TTC549 (cell line): ENCODE results near the gene TNKS2.

Experiments used
- FAIRE-seq: peaks from 2 replicates; lab custom pipeline; 2012; peaks lifted over from hg19 to GRCh38; lab: Jason Lieb, UNC

TNKS2 gene

DNA sequence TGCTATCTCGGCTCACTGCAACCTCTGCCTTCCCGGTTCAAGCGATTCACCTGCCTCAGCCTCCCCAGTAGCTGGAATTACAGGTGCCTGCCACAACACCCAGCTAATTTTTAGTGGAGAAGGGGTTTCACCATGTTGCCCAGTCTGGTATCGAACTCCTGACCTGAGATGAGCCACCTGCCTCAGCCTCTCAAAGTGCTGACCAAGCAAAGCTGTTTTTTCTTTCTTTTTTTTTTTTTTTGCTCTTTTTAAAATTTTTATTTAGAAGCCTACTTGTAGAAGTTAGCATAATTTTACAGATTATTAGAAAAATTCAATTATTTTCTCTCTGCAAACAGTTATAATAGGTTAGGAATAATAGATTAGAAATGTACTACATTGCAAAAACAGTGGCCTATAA lies 112.2 kb downstream of the TNKS2 start:
- no peak for FAIRE-seq
